PC-9 (cell line): Measurements from ENCODE around the gene LCOR. TPM values are rescaled to one million over a fixed set of nuclear protein-coding genes. Genes with fewer than 3 reads are reported as not detected.

Experiments
- BruUV-seq: library from RNA; stranded (reverse); fragments of 400-500 nt; replicated peaks from 2 replicates; lab custom pipeline; 2021; lab: Mats Ljungman, UMichigan
- CTCF ChIA-PET: fragments of 300-600 bp; sonication (Branson Sonifier 250); formaldehyde crosslinking; loops from one replicate; lab custom pipeline; 2022; ENCODE audit warnings: antibody characterized with exemption; lab: Charles Lee
- POLR2A ChIA-PET: fragments of 300-600 bp; sonication (Branson Sonifier 250); formaldehyde crosslinking; loops from one replicate; lab custom pipeline; 2022; ENCODE audit warnings: antibody characterized with exemption; ENCODE audit not compliant: unreplicated experiment; lab: Charles Lee
- DNase-seq, 2 experiments: peaks; one replicate each; pipeline versions ENCODE4 v3.0.0 to v3.0.0-alpha.2; 2015 to 2022; ENCODE audit warnings: mixed read lengths in 1 of 2
- H2AFZ ChIP-seq: fragments of 200-600 bp; sonication (generic); 2 replicates; pipeline ENCODE4 v1.8.1; 2017; ENCODE audit warnings: antibody characterized with exemption
- H3F3A ChIP-seq: fragments of 200-600 bp; sonication (generic); 2 replicates; pipeline ENCODE4 v1.8.1; 2017; ENCODE audit warnings: antibody characterized with exemption, mild to moderate bottlenecking, low read depth; ENCODE audit not compliant: insufficient read depth
- H3K27ac ChIP-seq: fragments of 200-600 bp; sonication (generic); 2 replicates; pipeline ENCODE4 v1.6.1; 2016; ENCODE audit warnings: mixed run types
- H3K27me3 ChIP-seq: fragments of 200-600 bp; sonication (generic); 2 replicates; pipeline ENCODE4 v1.6.1; 2016; ENCODE audit warnings: low read depth, mixed run types; ENCODE audit not compliant: insufficient read depth
- H3K36me3 ChIP-seq: fragments of 200-600 bp; sonication (generic); 2 replicates; pipeline ENCODE4 v1.6.1; 2016; ENCODE audit warnings: low read depth, mixed run types
- H3K4me1 ChIP-seq: fragments of 200-600 bp; sonication (generic); replicated peaks from 2 replicates; pipeline ENCODE4 v1.6.1; 2016; ENCODE audit warnings: mixed run types; ENCODE audit not compliant: insufficient read depth
- H3K4me2 ChIP-seq: fragments of 200-600 bp; sonication (generic); 2 replicates; pipeline ENCODE4 v1.6.1; 2017; ENCODE audit warnings: mixed run types
- H3K4me3 ChIP-seq: fragments of 200-600 bp; sonication (generic); 2 replicates; pipeline ENCODE4 v1.6.1; 2016; ENCODE audit warnings: mixed run types
- H3K79me2 ChIP-seq: fragments of 200-600 bp; sonication (generic); 2 replicates; pipeline ENCODE4 v1.6.1; 2017; ENCODE audit warnings: low read depth, mixed run types
- H3K9me2 ChIP-seq: fragments of 200-600 bp; sonication (generic); 2 replicates; pipeline ENCODE4 v1.8.1; 2017; ENCODE audit warnings: mild to moderate bottlenecking; ENCODE audit not compliant: insufficient read depth
- H3K9me3 ChIP-seq: fragments of 200-600 bp; sonication (generic); 2 replicates; pipeline ENCODE4 v1.8.1; 2016; ENCODE audit warnings: low read depth; ENCODE audit not compliant: insufficient read depth
- H4K20me1 ChIP-seq: fragments of 200-600 bp; sonication (generic); 2 replicates; pipeline ENCODE4 v1.8.1; 2017; ENCODE audit not compliant: insufficient read depth
- EZH2 ChIP-seq: fragments of 200-600 bp; sonication (generic); IDR thresholded peaks from 2 replicates; pipeline ENCODE4 v1.8.0; 2017; ENCODE audit warnings: antibody characterized with exemption, low read depth
- intact Hi-C: fragments of 100-400 bp; cut with micrococcal nuclease; formaldehyde crosslinking; loops from one replicate; pipeline ENCODE4 v1.10.0; 2022; ENCODE audit not compliant: unreplicated experiment
- microRNA-seq: library from miRNA; unstranded; fragments of <30 nt; microRNA quantifications from one replicate; pipeline ENCODE4 v1.2.0, GENCODE V29; 2021; ENCODE audit warnings: borderline number of aligned reads, borderline replicate concordance
- total RNA-seq: library from RNA; stranded (reverse); gene quantifications from 2 replicates; pipeline ENCODE4 v1.2.3, GENCODE V29; 2021
- TF ChIP-seq, protein P1 (sequence below): fragments of 200-600 bp; sonication (generic); conservative IDR thresholded peaks from 2 replicates; pipeline ENCODE4 v1.6.1; 2017; ENCODE audit warnings: mixed run types, antibody characterized with exemption, mild to moderate bottlenecking, moderate library complexity

The LCOR gene
- total RNA-seq, 1 experiment from 2014 or later = 36.4 TPM

DNA sequence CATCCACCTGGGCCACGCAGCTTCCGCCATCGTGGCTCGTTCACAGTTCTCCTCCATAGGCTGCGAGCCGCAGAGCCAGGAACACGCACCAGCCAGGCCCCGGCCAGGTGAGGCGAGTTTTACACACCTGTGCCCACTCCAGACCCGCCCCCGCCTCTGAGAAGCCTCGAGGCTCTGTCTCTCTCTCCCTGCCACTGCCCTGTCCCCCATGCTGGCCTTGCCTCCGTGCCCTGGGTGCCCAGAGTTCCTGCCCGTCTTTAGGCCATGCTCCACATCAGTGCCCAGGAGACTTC lies 211.4 kb downstream of the LCOR start:
- Histone ChIP-seq H3K9me2 (no peaks in the 10 kb centered on the region), H3K4me2 (no peak overlapping the region), H4K20me1 (no peaks in the 10 kb centered on the region), H2AFZ (no peak overlapping the region), H3K4me3 (no peak overlapping the region), H3K4me1 (peaks cover 2% of the 10 kb centered on the region; the same call in 1 of the 2 replicates), H3K27me3 (no peaks in the 10 kb centered on the region), H3K79me2 (no peaks in the 10 kb centered on the region), H3F3A (no peaks in the 10 kb centered on the region), H3K27ac (no peak overlapping the region), H3K9me3 (no peaks in the 10 kb centered on the region), H3K36me3 (no peaks in the 10 kb centered on the region)
- ChIA-PET POLR2A (no interaction called here), CTCF (no interaction called here)
- no peak for TF ChIP-seq EZH2
- TF ChIP-seq, protein P1, sequence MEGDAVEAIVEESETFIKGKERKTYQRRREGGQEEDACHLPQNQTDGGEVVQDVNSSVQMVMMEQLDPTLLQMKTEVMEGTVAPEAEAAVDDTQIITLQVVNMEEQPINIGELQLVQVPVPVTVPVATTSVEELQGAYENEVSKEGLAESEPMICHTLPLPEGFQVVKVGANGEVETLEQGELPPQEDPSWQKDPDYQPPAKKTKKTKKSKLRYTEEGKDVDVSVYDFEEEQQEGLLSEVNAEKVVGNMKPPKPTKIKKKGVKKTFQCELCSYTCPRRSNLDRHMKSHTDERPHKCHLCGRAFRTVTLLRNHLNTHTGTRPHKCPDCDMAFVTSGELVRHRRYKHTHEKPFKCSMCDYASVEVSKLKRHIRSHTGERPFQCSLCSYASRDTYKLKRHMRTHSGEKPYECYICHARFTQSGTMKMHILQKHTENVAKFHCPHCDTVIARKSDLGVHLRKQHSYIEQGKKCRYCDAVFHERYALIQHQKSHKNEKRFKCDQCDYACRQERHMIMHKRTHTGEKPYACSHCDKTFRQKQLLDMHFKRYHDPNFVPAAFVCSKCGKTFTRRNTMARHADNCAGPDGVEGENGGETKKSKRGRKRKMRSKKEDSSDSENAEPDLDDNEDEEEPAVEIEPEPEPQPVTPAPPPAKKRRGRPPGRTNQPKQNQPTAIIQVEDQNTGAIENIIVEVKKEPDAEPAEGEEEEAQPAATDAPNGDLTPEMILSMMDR = no peak
- DNase-seq = no peak
- intact Hi-C loops = no loop called here
- BruUV-seq = no TSS peak

Small RNA genes lying within 50 kb of the gene (microRNA-seq; reads per million reads assigned to microRNA genes)
- gene MIR607 = not detected

Other genes starting within 250 kb of the LCOR start
- gene TM9SF3, start 245.3 kb upstream of the LCOR start, total RNA-seq = 72.6 and 75.2 TPM in 2 replicates
- gene PIK3AP1, start 111.8 kb upstream of the LCOR start, total RNA-seq = 1.1 and 1.7 TPM in 2 replicates